ENCODE measurements around the gene LIMS1.
"Not testable (repeated sequence)": the region's sequence is repeated elsewhere in the genome, so short reads cannot be mapped to it uniquely, and the experiment has no call there.

DNA sequence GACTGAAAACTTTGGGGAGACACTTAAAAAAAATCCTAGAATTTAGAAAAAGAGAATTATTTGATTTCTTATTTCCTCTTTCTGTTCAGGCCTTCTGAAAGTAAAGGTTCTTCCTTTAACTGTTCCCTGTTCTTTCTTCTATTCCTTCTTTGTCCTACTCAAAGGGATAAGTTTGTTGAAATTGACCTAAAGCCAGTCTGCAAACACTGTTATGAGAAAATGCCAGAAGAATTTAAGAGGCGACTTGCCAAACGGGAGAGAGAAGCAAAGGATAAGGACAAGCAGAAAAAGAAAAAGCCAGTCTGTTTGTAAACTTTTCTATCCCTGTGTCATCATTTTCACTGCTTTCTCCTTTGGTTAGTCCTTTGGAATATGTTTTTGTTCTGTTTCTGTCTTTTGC is 146.5 kb downstream of the LIMS1 start:
- TF ChIP-seq FOXP2 (optimal IDR thresholded peaks at IDR 0.05; ENCODE audit: control extremely low read depth, extremely low read length, insufficient read depth); EZH2 (IDR thresholded peaks at IDR 0.05): not testable (repeated sequence)
